Neural progenitor cell (in vitro differentiated cells): Measurements from ENCODE around the gene NRAS.

Source experiments
- CTCF ChIP-seq: fragments of 200-600 bp; sonication (generic); IDR thresholded peaks from 2 replicates; pipeline ENCODE4 v1.5.1; 2017; ENCODE audit warnings: antibody characterized with exemption, mild to moderate bottlenecking
- EZH2 ChIP-seq: fragments of 200-600 bp; sonication (generic); IDR thresholded peaks from 2 replicates; pipeline ENCODE4 v1.6.1; 2017; ENCODE audit warnings: antibody characterized with exemption, mild to moderate bottlenecking, moderate library complexity
- EZH2phosphoT487 ChIP-seq: fragments of 200-600 bp; sonication (generic); IDR thresholded peaks from 2 replicates; pipeline ENCODE4 v1.6.1; 2017; ENCODE audit warnings: antibody characterized with exemption

- TF ChIP-seq CTCF (no peak), EZH2 (no peak), EZH2phosphoT487 (no peak)
Measured at GRCh38 chr1:114753143-114753542, 36.6 kb upstream of the NRAS start.
